ENCODE measurements around the gene SDK2. TPM values are rescaled to one million over a fixed set of nuclear protein-coding genes. Genes with fewer than 3 reads are reported as not detected.

Gene SDK2
- total and polyA plus RNA-seq, 2 experiments from 2014 or later = 0.74 to 5.1 TPM

GRCh38 chr17:73388578-73388905, 255.7 kb downstream of the SDK2 start:
- no peak for TF ChIP-seq POLR2AphosphoS5 (IDR thresholded peaks at IDR 0.05; ENCODE audit: low read depth)
- no peak for TF ChIP-seq EZH2 (IDR thresholded peaks at IDR 0.05; ENCODE audit: low read depth, unreplicated experiment)
- TF ChIP-seq STAT1 (IDR thresholded peaks at IDR 0.05; ENCODE audit: unreplicated experiment) = no peak
- no peak for TF ChIP-seq ZNF114 (CRISPR knock-in tag; IDR thresholded peaks at IDR 0.05)
- TF ChIP-seq ETS1 (IDR thresholded peaks at IDR 0.05) = no peak
- no peak for TF ChIP-seq CTCF (conservative IDR thresholded peaks at IDR 0.05; ENCODE audit: low read depth in 2 of 2)
- no peak for TF ChIP-seq EZH2phosphoT487 (IDR thresholded peaks at IDR 0.05; ENCODE audit: unreplicated experiment)
- TF ChIP-seq ZNF462 (CRISPR knock-in tag; IDR thresholded peaks at IDR 0.05) = no peak
- TF ChIP-seq, protein P1, sequence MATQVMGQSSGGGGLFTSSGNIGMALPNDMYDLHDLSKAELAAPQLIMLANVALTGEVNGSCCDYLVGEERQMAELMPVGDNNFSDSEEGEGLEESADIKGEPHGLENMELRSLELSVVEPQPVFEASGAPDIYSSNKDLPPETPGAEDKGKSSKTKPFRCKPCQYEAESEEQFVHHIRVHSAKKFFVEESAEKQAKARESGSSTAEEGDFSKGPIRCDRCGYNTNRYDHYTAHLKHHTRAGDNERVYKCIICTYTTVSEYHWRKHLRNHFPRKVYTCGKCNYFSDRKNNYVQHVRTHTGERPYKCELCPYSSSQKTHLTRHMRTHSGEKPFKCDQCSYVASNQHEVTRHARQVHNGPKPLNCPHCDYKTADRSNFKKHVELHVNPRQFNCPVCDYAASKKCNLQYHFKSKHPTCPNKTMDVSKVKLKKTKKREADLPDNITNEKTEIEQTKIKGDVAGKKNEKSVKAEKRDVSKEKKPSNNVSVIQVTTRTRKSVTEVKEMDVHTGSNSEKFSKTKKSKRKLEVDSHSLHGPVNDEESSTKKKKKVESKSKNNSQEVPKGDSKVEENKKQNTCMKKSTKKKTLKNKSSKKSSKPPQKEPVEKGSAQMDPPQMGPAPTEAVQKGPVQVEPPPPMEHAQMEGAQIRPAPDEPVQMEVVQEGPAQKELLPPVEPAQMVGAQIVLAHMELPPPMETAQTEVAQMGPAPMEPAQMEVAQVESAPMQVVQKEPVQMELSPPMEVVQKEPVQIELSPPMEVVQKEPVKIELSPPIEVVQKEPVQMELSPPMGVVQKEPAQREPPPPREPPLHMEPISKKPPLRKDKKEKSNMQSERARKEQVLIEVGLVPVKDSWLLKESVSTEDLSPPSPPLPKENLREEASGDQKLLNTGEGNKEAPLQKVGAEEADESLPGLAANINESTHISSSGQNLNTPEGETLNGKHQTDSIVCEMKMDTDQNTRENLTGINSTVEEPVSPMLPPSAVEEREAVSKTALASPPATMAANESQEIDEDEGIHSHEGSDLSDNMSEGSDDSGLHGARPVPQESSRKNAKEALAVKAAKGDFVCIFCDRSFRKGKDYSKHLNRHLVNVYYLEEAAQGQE (IDR thresholded peaks at IDR 0.05; ENCODE audit: unreplicated experiment) = no peak
- TF ChIP-seq JUNB (IDR thresholded peaks at IDR 0.05; ENCODE audit: unreplicated experiment) = no peak
- TF ChIP-seq CREB1 (CRISPR knock-in tag; IDR thresholded peaks at IDR 0.05; ENCODE audit: low read depth) = no peak
- H3K4me3 Mint-ChIP-seq = no peak overlapping the region
- no peaks in the 10 kb centered on the region for H3K27me3 ChIP-seq (ENCODE audit: insufficient read depth)
- H3K36me3 ChIP-seq (ENCODE audit: insufficient read depth) = no peaks in the 10 kb centered on the region
- ATAC-seq (no peak), DNase-seq (ENCODE audit: low spot score) (no peak)
- H3K9me3 Mint-ChIP-seq = no peaks in the 10 kb centered on the region
- H3K4me1 Mint-ChIP-seq = peaks cover 6% of the 10 kb centered on the region; the same call in 1 of the 3 replicates
- no peak overlapping the region for H3K27ac ChIP-seq (ENCODE audit: low read depth)
- no peaks in the 10 kb centered on the region for H3F3A ChIP-seq (replicated peaks; ENCODE audit: low read depth)
- H3K4me3 ChIP-seq = no peak overlapping the region
- H3K9me2 ChIP-seq (ENCODE audit: insufficient read depth) = no peaks in the 10 kb centered on the region
- H3K4me2 ChIP-seq = no peak overlapping the region
- no peaks in the 10 kb centered on the region for H3K4me1 ChIP-seq (ENCODE audit: insufficient read depth)
- H2AFZ ChIP-seq = no peak overlapping the region
- H3K27ac Mint-ChIP-seq = no peak overlapping the region
- H3K79me2 ChIP-seq (replicated peaks; ENCODE audit: insufficient read depth) = no peaks in the 10 kb centered on the region
- H3K27me3 Mint-ChIP-seq (ENCODE audit: insufficient read depth, low read depth, poor library complexity) = peaks cover 18% of the 10 kb centered on the region
- no peaks in the 10 kb centered on the region for H4K20me1 ChIP-seq (replicated peaks; ENCODE audit: insufficient read depth)
- no peaks in the 10 kb centered on the region for H3K36me3 Mint-ChIP-seq (ENCODE audit: low read depth)
